ENCODE results near the gene PLCB3.

PLCB3 gene

DNA sequence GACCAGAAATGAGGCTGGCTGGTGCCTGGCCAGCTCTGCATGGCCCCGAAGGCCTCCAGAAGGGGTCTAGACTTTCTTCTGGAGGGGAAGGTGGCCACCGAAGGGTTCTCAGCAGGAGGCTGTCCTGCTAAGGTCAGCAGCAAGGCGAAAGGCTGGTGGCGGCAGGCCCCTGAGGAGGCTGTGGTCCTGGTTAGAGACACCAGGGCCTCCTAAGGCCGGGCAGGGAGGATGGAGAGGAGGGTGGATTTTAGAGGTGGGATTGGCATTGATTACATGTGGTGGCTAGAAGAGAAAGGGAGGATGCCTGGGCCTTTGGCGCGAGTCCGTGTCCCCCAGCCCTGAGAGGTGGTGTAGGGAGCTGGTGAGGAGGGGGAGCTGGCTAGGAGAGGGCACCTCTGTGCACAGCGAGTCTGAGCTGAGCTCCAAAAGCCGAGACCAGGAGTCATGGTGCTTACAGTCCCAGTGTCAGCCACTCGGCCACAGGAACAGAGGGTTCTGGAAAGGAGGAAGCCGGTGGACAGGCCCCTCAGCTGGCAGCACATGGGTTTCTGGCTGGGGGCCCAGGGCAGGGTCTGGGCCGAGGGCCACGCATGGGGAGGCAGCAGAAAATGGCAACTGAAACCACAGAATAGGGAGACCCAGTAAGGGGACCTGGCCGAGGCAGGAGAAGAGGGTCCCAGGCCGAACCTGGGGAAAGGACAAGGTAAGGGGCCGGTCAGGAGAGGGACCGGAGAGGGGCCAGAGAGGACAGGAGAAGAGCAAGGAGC is 42.4 kb upstream of the PLCB3 start:
- H3K4me3 ChIP-seq: no peak overlapping the region
- DNase-seq: no peak
- no peaks in the 10 kb centered on the region for H3K9me3 ChIP-seq
- intact Hi-C loops (cut with DNase I; ENCODE audit: low total_unique reads): loop anchor here (5.0 kb wide), 1 partner anchor 58 kb away; no protein-coding TSS in a partner anchor
- no peak for TF ChIP-seq CTCF (IDR thresholded peaks at IDR 0.05)
- H3K36me3 ChIP-seq: peaks cover 3 to 56% (median 13%) of the 10 kb centered on the region in 3 donors
- H3K4me1 ChIP-seq: peaks cover 0 to 8% (median 2%) of the 10 kb centered on the region in 4 donors
- no peaks in the 10 kb centered on the region for H3K27me3 ChIP-seq
- H3K27ac ChIP-seq: no peak overlapping the region

DNA sequence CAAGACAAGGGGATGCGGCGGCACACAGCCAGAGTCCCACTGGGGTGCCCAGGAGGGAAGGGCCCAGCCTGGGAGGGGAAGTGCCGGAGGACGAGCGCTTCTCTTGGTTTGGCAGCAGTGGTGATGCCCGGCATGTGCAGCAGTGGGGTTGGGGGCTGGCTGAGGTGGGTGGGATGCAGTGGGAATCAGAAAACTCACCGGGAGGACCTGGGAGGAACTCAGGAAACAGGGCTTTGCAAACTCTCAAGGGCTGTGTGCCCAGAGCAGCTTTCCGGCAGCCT is 41.8 kb upstream of the PLCB3 start:
- Histone ChIP-seq H3K27me3 (no peaks in the 10 kb centered on the region), H3K4me1 (peaks cover 0 to 4% (median 0%) of the 10 kb centered on the region in 4 donors), H3K9me3 (no peaks in the 10 kb centered on the region), H3K27ac (no peak overlapping the region), H3K36me3 (peaks cover 0 to 51% (median 9%) of the 10 kb centered on the region in 3 donors), H3K4me3 (no peak overlapping the region)
- peak in 1 of 2 donors; percentile 21 for DNase-seq
- TF ChIP-seq CTCF (IDR thresholded peaks at IDR 0.05): no peak
- intact Hi-C loops (cut with DNase I; ENCODE audit: low total_unique reads): loop anchor here (5.0 kb wide), 1 partner anchor 58 kb away; no protein-coding TSS in a partner anchor

- TF ChIP-seq CTCF (IDR thresholded peaks at IDR 0.05): no peak
- Histone ChIP-seq H3K27ac (no peak overlapping the region), H3K4me1 (no peaks in the 10 kb centered on the region), H3K27me3 (no peaks in the 10 kb centered on the region), H3K4me3 (no peak overlapping the region), H3K9me3 (no peaks in the 10 kb centered on the region), H3K36me3 (peaks cover 0 to 45% (median 7%) of the 10 kb centered on the region in 3 donors)
- no peak for DNase-seq
- intact Hi-C loops (cut with DNase I; ENCODE audit: low total_unique reads): no loop called here
Measured at GRCh38 chr11:64210301-64211020, 40.9 kb upstream of the PLCB3 start.

DNA sequence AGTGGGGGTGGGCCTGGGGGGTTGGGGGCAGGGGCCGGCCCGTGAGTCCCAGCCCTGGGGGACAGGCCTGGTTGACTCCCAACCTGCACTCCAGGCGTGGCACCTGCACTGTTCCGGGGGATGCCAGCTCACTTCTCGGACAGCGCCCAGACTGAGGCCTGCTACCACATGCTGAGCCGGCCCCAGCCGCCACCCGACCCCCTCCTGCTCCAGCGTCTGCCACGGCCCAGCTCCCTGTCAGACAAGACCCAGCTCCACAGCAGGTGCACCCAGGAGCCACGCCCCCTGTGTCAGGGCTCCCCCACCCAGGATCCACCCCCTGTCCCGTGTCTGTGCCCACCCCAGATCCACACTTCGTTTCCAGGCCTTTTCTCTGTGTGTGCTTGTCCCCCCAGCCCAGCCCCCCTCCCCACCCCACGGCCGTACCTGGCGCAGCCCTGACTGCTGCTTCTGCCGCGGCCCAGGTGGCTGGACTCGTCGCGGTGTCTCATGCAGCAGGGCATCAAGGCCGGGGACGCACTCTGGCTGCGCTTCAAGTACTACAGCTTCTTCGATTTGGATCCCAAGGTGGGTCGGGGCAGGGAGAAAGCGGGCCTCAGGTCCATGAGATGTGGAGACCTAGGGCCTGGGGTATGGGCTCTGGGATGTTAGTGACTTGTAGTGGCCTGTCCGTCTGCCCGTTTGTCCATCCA is 40.0 kb upstream of the PLCB3 start:
- DNase-seq: no peak
- intact Hi-C loops (cut with DNase I; ENCODE audit: low total_unique reads): no loop called here
- TF ChIP-seq CTCF (IDR thresholded peaks at IDR 0.05): no peak
- Histone ChIP-seq H3K4me1 (no peaks in the 10 kb centered on the region), H3K27me3 (no peaks in the 10 kb centered on the region), H3K9me3 (no peaks in the 10 kb centered on the region), H3K27ac (no peak overlapping the region), H3K4me3 (no peak overlapping the region), H3K36me3 (peaks cover 0 to 38% (median 0%) of the 10 kb centered on the region in 3 donors)

- no peak for TF ChIP-seq CTCF (IDR thresholded peaks at IDR 0.05)
- no peaks in the 10 kb centered on the region for H3K27me3 ChIP-seq
- no peaks in the 10 kb centered on the region for H3K9me3 ChIP-seq
- no peak overlapping the region for H3K27ac ChIP-seq
- H3K4me3 ChIP-seq: no peak overlapping the region
- intact Hi-C loops (cut with DNase I; ENCODE audit: low total_unique reads): no loop called here
- DNase-seq: no peak
- no peaks in the 10 kb centered on the region for H3K4me1 ChIP-seq
- H3K36me3 ChIP-seq: peaks cover 0 to 21% (median 0%) of the 10 kb centered on the region in 3 donors
Measured at GRCh38 chr11:64216879-64217278, 34.5 kb upstream of the PLCB3 start.
